Loucy (cell line): ENCODE results near the gene PIR.

Experiments used
- EZH2phosphoT487 ChIP-seq: fragments of 200-600 bp; IDR thresholded peaks from 2 replicates; pipeline ENCODE4 v1.6.1; 2018; ENCODE audit warnings: antibody characterized with exemption, mild to moderate bottlenecking, moderate library complexity, borderline replicate concordance
- TF ChIP-seq, protein P1 (sequence below): fragments of 200-600 bp; sonication (generic); conservative IDR thresholded peaks from 2 replicates; pipeline ENCODE4 v1.5.1; 2014; ENCODE audit warnings: mild to moderate bottlenecking, antibody characterized with exemption, low read length

DNA sequence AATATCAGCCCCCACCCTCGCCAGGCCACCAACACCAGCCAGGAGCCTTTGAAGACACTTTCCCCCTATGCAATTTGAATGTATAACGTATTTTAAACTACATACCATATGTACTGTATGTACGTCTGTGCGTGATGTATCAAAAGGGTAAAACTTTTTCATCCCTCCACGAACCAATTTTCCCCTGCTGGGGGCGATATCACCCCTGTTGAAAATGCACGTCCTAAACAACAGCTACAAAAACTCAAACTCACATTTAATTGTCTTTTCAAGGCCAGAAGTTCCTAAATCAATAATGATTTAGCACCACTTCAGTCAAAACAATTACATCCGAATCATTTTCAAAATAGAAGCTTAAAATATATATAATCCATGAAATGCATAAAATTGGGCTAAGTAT, 110.3 kb downstream of the PIR start:
- TF ChIP-seq, protein P1, sequence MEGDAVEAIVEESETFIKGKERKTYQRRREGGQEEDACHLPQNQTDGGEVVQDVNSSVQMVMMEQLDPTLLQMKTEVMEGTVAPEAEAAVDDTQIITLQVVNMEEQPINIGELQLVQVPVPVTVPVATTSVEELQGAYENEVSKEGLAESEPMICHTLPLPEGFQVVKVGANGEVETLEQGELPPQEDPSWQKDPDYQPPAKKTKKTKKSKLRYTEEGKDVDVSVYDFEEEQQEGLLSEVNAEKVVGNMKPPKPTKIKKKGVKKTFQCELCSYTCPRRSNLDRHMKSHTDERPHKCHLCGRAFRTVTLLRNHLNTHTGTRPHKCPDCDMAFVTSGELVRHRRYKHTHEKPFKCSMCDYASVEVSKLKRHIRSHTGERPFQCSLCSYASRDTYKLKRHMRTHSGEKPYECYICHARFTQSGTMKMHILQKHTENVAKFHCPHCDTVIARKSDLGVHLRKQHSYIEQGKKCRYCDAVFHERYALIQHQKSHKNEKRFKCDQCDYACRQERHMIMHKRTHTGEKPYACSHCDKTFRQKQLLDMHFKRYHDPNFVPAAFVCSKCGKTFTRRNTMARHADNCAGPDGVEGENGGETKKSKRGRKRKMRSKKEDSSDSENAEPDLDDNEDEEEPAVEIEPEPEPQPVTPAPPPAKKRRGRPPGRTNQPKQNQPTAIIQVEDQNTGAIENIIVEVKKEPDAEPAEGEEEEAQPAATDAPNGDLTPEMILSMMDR, result peak; percentile 59
- TF ChIP-seq EZH2phosphoT487, result no peak
